C4-2B (cell line): ENCODE results near the gene ARHGAP31.
"Not testable (repeated sequence)": the region's sequence is repeated elsewhere in the genome, so short reads cannot be mapped to it uniquely, and the experiment has no call there.

Experiments
- ZFX ChIP-seq: fragments of 450-650 bp; IDR thresholded peaks from 2 replicates; pipeline ENCODE4 v1.6.1; 2017
- TF ChIP-seq, protein P1 (sequence below): fragments of 450-650 bp; conservative IDR thresholded peaks from 2 replicates; pipeline ENCODE4 v1.5.1; 2017; ENCODE audit warnings: mild to moderate bottlenecking

DNA sequence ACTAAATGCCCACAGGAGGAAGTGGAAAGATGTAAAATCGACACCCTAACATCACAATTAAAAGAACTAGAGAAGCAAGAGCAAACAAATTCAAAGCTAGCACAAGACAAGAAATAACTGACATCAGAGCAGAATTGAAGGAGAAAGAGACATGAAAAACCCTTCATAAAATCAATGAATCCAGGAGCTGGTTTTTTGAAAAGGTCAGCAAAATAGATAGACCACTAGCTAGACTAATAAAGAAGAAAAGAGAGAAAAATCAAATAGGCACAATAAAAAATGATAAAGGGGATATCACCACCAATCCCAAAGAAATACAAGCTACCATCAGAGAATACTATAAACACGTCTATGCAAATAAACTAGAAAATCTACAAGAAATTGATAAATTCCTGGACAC is 24.0 kb upstream of the ARHGAP31 start:
- TF ChIP-seq, protein P1, sequence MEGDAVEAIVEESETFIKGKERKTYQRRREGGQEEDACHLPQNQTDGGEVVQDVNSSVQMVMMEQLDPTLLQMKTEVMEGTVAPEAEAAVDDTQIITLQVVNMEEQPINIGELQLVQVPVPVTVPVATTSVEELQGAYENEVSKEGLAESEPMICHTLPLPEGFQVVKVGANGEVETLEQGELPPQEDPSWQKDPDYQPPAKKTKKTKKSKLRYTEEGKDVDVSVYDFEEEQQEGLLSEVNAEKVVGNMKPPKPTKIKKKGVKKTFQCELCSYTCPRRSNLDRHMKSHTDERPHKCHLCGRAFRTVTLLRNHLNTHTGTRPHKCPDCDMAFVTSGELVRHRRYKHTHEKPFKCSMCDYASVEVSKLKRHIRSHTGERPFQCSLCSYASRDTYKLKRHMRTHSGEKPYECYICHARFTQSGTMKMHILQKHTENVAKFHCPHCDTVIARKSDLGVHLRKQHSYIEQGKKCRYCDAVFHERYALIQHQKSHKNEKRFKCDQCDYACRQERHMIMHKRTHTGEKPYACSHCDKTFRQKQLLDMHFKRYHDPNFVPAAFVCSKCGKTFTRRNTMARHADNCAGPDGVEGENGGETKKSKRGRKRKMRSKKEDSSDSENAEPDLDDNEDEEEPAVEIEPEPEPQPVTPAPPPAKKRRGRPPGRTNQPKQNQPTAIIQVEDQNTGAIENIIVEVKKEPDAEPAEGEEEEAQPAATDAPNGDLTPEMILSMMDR = not testable (repeated sequence)
- TF ChIP-seq ZFX = not testable (repeated sequence)
